HG03045 (cell line): ENCODE results near the gene FZD10.

ENCODE experiments used
- ATAC-seq: cut with Tn5 transposase; IDR thresholded peaks from one replicate; pipeline ENCODE4 v1.9.1; 2021; ENCODE audit warnings: mild to moderate bottlenecking, moderate library complexity; ENCODE audit not compliant: unreplicated experiment

FZD10 gene

DNA sequence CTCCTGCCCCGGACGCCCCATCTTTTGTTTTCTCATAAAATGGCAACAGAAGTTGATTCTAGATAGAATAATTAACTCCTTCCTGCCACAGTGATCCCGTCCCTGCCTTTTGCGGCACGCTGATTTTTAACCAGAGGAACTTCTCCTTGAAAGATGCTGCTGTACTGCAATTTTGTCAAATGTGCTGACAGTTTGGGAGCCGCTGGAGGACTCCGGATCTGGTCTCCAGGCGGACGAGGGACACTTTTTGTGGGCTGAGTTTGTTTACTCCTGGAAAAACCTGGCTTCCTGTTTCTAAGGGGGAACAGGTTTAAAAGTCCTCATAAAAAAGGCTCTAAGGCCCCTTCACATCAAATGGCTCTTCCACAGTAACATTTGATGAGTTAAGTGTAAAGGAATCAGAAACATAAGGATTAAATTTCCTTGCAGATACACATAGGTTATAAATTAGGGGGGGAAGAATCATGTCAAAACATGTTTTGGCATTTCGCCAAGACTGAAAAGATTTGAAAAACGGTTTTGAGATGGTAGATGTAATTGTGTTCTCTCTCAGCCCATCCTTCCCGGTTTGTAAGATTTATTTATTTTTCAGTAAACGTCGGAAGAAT is 15.5 kb downstream of the FZD10 start:
- no peak for ATAC-seq

- ATAC-seq = no peak
Observed at GRCh38 chr12:130178282-130178681, 16.0 kb downstream of the FZD10 start.

GRCh38 chr12:130179191-130179590 is 16.9 kb downstream of the FZD10 start:
- ATAC-seq = no peak

GRCh38 chr12:130179621-130180020 is 17.4 kb downstream of the FZD10 start:
- no peak for ATAC-seq

- no peak for ATAC-seq
Observed at GRCh38 chr12:130181211-130181610, 18.9 kb downstream of the FZD10 start.

- ATAC-seq = no peak
Observed at GRCh38 chr12:130183585-130184370, 21.5 kb downstream of the FZD10 start.

- no peak for ATAC-seq
Observed at GRCh38 chr12:130184404-130185090, 22.3 kb downstream of the FZD10 start.

DNA sequence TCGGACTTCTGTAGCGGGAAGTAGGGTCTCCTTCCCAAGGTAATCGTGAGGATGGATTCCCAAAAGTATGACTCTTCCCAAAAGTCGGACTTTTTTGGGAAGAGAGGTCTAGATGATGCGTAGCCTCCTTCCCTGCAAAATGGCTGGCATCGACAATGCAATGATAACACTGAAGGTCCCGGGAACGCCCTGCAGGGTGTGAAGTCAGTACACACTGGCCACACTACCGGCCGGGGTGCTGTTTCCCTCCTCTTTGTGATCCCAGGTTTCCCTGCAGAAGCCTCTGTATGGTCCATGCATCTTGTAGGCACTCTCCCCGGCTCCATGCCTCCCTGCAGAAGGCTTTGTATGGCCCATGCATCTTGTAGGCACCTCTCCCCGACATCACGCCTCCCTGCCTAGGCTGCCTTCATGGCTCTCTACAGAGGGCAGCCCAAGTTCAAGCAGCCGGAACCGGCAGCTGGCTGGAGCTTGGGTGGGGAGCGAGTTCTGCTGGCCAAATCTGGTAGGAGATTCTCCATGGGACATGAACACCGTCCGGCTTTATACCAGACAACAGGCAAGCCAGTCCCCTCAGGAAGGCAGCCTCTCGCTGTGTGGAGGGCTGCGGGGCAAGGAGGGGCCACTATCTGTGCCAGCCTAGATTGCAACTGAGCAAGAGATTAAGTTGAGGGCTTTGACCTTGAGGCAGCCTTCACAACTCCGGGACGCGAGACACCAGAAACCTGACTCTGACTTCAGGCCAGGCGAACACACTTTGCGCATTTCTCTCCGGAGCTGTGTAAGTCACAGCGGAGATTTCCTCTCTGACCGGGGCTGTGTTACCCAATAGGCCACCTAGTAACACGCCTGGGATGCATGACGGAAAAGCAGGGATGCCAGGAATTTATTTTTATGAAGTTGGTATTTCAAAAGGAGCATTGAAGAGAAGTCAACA is 23.5 kb downstream of the FZD10 start:
- no peak for ATAC-seq

GRCh38 chr12:130186651-130187268 is 24.5 kb downstream of the FZD10 start:
- no peak for ATAC-seq

DNA sequence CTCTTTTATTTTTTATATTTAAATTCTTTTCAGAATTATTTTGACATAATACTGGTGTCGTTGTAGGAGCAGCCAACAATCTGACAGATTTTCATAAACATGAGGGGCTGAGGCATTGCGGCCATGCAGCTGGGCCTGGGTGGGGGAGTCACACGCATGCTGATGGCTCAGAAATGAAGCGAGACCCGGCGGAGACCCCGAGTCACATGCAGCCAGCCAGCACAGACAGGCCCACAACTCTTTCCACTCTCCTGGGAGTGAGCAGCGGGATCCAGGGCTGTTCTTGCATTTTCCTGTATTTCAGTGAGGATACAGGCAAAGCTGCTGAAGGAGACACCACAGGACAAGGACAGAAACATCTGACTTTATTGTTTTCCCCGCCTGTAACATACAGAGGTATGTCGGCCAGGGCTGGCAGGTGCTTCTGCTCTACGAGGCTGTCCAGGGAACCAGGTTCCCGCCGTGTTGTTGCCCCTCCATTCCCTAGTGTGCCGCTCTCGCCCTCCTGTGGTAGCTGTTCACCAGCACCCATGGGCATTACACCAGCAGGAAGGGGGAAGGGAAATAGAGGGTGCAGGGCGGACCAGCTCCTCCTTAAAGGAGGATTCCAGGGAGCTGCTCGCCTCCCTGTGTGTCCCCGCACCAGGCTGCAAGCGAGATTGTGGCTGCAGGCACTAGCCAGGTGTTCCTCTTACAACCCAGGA is 30.5 kb downstream of the FZD10 start:
- ATAC-seq = no peak

DNA sequence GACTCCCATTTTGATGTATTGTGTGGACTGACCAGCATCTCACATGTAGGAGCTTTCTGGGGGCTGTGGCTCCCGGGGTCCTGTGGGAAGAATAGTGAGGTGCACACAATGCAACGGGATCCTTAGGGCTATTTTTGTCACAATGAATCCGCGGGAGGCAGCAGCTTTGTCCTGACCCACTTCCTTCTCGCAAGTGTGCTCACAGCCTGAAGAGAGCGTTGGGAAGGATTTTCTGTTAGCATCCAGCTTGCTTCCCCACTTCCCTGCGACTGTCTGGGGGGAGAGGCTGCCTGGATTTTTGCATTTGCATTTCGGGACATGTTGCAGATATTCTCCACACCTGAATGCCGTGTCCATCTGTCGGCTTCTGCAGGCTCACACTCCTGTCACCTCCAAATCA is 31.9 kb downstream of the FZD10 start:
- ATAC-seq = no peak

GRCh38 chr12:130195369-130195768 is 33.1 kb downstream of the FZD10 start:
- ATAC-seq = no peak

DNA sequence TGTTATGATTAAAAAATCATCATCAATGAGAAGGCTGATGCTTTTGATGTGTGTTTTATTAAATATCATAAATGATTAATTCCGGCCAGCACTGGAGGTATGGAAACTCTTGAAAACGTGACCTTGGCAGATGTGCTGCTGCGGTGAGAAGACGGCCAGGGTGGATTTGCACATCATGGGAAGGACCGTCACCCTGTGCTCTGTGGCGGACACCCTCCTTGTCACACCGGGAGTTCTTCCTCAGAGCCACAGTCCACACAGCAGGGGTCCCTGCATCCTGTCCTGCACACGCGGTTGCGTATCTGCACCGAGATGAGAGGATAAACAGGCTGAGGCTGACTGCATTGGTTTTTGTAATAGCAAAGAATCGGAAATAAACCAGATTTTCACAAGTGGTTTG is 33.5 kb downstream of the FZD10 start:
- no peak for ATAC-seq

DNA sequence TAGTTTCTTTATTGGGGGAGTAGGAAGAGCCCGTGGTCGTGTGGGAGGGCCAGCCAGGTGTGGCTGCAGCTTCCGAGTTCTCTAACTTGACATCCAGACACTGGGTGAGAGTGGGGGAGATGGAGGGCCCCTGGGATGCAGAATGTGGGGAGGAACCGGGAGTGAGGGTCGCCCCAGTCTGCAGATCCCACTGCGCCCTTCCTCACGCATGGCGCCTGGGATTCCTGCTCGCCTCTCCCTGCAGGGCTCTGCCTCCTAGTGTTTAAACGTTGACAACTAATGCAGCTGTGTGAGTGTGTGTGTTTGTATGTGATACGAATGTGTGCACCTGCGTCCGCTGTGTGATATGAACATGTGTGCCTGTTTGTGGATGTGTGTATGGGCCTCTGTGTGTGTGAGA is 34.6 kb downstream of the FZD10 start:
- no peak for ATAC-seq

DNA sequence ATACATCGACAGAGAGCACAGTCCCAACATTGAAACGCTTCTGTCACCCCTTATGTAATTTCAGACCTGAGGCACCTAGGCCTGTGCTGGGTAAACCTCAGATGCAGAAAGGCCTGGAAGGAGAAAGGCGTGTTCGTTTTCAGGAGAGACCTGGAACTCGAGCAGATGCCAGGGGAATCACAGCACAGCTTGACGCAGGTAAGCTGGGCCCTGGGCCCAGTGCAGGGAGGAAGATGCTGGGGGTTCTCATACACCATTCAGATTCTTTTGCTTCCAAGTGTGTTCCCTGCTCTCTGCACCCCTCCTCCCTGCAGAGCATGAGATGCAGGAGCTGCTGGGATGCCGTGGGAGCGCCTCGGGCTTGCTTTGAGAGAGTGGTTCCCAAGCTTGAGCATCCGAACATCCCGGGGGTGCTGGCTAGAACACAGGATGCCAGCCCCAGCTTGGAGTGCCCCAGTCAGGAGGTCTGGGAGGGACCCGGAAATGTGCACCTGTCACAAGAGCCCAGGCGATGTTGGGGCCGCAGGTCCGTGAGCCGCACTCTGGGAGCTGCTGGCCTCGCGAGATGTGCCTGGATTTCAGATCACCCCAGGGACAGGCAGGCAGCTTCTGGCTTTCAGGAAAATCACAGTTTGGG is 35.9 kb downstream of the FZD10 start:
- no peak for ATAC-seq

DNA sequence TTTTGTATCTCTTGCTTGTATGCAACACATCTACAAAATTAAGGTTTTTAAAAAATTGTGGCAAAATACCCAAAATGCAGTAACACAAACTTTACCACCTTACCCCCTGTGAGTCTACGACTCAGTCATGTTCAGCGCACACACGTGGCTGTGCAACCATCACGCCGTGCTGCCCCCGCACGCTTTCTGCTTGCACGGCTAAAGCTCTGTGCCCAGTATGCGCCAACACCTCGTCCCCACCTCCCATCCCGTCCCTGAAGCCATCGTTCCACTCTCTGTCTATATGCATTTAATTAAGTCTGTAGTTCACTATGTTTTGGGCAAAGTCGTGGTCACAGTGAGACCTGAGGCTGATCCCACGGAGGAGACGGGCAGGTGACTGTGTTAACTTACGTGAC is 36.4 kb downstream of the FZD10 start:
- no peak for ATAC-seq

- no peak for ATAC-seq
Observed at GRCh38 chr12:130199581-130200390, 37.5 kb downstream of the FZD10 start.

GRCh38 chr12:130200445-130200844 is 38.2 kb downstream of the FZD10 start:
- no peak for ATAC-seq

GRCh38 chr12:130201037-130201436 is 38.8 kb downstream of the FZD10 start:
- no peak for ATAC-seq
